SK-N-SH (cell line): ENCODE measurements around the gene PIAS4. TPM values are rescaled to one million over a fixed set of nuclear protein-coding genes. Genes with fewer than 3 reads are reported as not detected.

Source experiments
- CTCF ChIA-PET: fragments of 300-600, 350-600 bp; formaldehyde crosslinking; extraction: SDS; loops from one replicate; lab custom pipeline; 2021; lab: Yijun Ruan, JAX
- POLR2A ChIA-PET: fragments of 350-600 bp; sonication (Branson Sonifier 250); formaldehyde crosslinking; extraction: SDS; loops from one replicate; lab custom pipeline; 2020; ENCODE audit warnings: antibody characterized with exemption, inconsistent platforms; lab: Yijun Ruan, JAX
- DNase-seq: peaks from one replicate; pipeline ENCODE4 v3.0.0; 2012
- H2AFZ ChIP-seq: fragments of 200-600 bp; sonication (generic); 2 replicates; pipeline ENCODE4 v1.8.1; 2016; ENCODE audit warnings: antibody characterized with exemption, mild to moderate bottlenecking, low read depth
- H3F3A ChIP-seq: fragments of 200-600 bp; sonication (generic); replicated peaks from 2 replicates; pipeline ENCODE3; 2016; ENCODE audit warnings: antibody characterized with exemption, mild to moderate bottlenecking; ENCODE audit not compliant: insufficient read depth
- H3K27ac ChIP-seq, 2 experiments: fragments of 200-500 bp in 1 of 2; fragments of 200-600 bp in 1 of 2; sonication (Bioruptor generic) in 1 of 2; sonication (generic), shearing (Covaris generic) in 1 of 2; 2 replicates each; pipeline versions ENCODE4 v1.5.1 to v1.6.1; 2014 to 2016; ENCODE audit warnings: low read depth in 2 of 2, inconsistent platforms in 1 of 2, low read length in 1 of 2, mild to moderate bottlenecking in 1 of 2, mixed read lengths in 1 of 2
- H3K27me3 ChIP-seq: fragments of 200-600 bp; sonication (generic), shearing (Covaris generic); 2 replicates; pipeline ENCODE4 v1.6.1; 2016; ENCODE audit warnings: mixed run types; ENCODE audit not compliant: insufficient read depth
- H3K36me3 ChIP-seq, 2 experiments: fragments of 200-500 bp in 1 of 2; fragments of 200-600 bp in 1 of 2; sonication (Bioruptor generic) in 1 of 2; sonication (generic) in 1 of 2; replicated peaks in 1 of 2; 2 replicates each; pipeline versions ENCODE3 to v1.5.1; 2014 to 2016; ENCODE audit warnings: low read length in 1 of 2, mild to moderate bottlenecking in 1 of 2; ENCODE audit not compliant: insufficient read depth in 2 of 2, control insufficient read depth in 1 of 2
- H3K4me1 ChIP-seq, 2 experiments: fragments of 200-500 bp in 1 of 2; fragments of 200-600 bp in 1 of 2; sonication (Bioruptor generic) in 1 of 2; sonication (generic), shearing (Covaris generic) in 1 of 2; 2 replicates each; pipeline versions ENCODE4 v1.5.1 to v1.6.1; 2014 to 2016; ENCODE audit warnings: low read depth in 1 of 2, low read length in 1 of 2, mixed run types in 1 of 2; ENCODE audit not compliant: insufficient read depth in 2 of 2, control insufficient read depth in 1 of 2
- H3K4me2 ChIP-seq: fragments of 200-600 bp; sonication (generic), shearing (Covaris generic); 2 replicates; pipeline ENCODE4 v1.6.1; 2017; ENCODE audit warnings: mixed run types
- H3K4me3 ChIP-seq, 2 experiments: fragments of 200-500 bp in 1 of 2; fragments of 200-600 bp in 1 of 2; sonication (Bioruptor generic) in 1 of 2; sonication (generic), shearing (Covaris generic) in 1 of 2; 2 replicates each; pipeline versions ENCODE4 v1.5.1 to v1.8.1; 2014 to 2016; ENCODE audit warnings: low read depth in 2 of 2, inconsistent platforms in 1 of 2, low read length in 1 of 2, mild to moderate bottlenecking in 1 of 2, mixed read lengths in 1 of 2, moderate library complexity in 1 of 2
- H3K79me2 ChIP-seq: fragments of 200-600 bp; sonication (generic); 2 replicates; pipeline ENCODE4 v1.8.1; 2017; ENCODE audit warnings: mild to moderate bottlenecking; ENCODE audit not compliant: insufficient read depth
- H3K9ac ChIP-seq: fragments of 200-600 bp; sonication (generic); 2 replicates; pipeline ENCODE4 v1.6.1; 2017; ENCODE audit warnings: mixed run types
- H3K9me2 ChIP-seq: fragments of 200-600 bp; sonication (generic); 2 replicates; pipeline ENCODE4 v1.6.1; 2017; ENCODE audit warnings: mixed run types
- H3K9me3 ChIP-seq: fragments of 200-600 bp; sonication (generic); 2 replicates; pipeline ENCODE4 v1.6.1; 2017; ENCODE audit warnings: mixed run types, mild to moderate bottlenecking, moderate library complexity
- H4K20me1 ChIP-seq: fragments of 200-600 bp; sonication (generic); 2 replicates; pipeline ENCODE4 v1.6.1; 2017; ENCODE audit warnings: mild to moderate bottlenecking, mixed run types; ENCODE audit not compliant: insufficient read depth
- CHD2 ChIP-seq: fragments of 150-350 bp; IDR thresholded peaks from 2 replicates; pipeline ENCODE4 v1.6.1; 2018; ENCODE audit warnings: low read length; ENCODE audit not compliant: partially characterized antibody
- FOSL2 ChIP-seq: IDR thresholded peaks from 2 replicates; pipeline ENCODE4 v1.4.0; 2012; ENCODE audit warnings: low read depth, mild to moderate bottlenecking, moderate library complexity, borderline replicate concordance
- FOXJ3 ChIP-seq: sonication (generic); formaldehyde crosslinking; IDR thresholded peaks from 2 replicates; pipeline ENCODE4 v1.5.1; 2020; ENCODE audit warnings: mild to moderate bottlenecking, missing genetic modification reagents
- FOXM1 ChIP-seq: IDR thresholded peaks from 2 replicates; pipeline ENCODE4 v1.4.0; 2012; ENCODE audit warnings: low read depth, mild to moderate bottlenecking
- JUND ChIP-seq: IDR thresholded peaks from 2 replicates; pipeline ENCODE4 v1.4.0; 2012
- MEF2A ChIP-seq: IDR thresholded peaks from 2 replicates; pipeline ENCODE4 v1.4.0; 2012; ENCODE audit warnings: low read depth, borderline replicate concordance
- MXI1 ChIP-seq: IDR thresholded peaks from 2 replicates; pipeline ENCODE4 v1.6.1; 2012; ENCODE audit warnings: mild to moderate bottlenecking, low read depth, low read length, improper control_type of control experiment
- NRF1 ChIP-seq: IDR thresholded peaks from 2 replicates; pipeline ENCODE4 v1.6.1; 2012; ENCODE audit warnings: low read depth, mild to moderate bottlenecking, low read length
- POLR2AphosphoS5 ChIP-seq: IDR thresholded peaks from 2 replicates; pipeline ENCODE4 v1.6.1; 2012; ENCODE audit warnings: low read depth, low read length
- REST ChIP-seq: IDR thresholded peaks from 2 replicates; pipeline ENCODE4 v1.6.1; 2012; ENCODE audit warnings: mild to moderate bottlenecking, low read depth, low read length, moderate library complexity
- RFX5 ChIP-seq: IDR thresholded peaks from 2 replicates; pipeline ENCODE4 v1.6.1; 2012; ENCODE audit warnings: mild to moderate bottlenecking, improper control_type of control experiment, low read length
- RXRA ChIP-seq: IDR thresholded peaks from 2 replicates; pipeline ENCODE4 v1.4.0; 2012; ENCODE audit warnings: low read depth, mild to moderate bottlenecking, borderline replicate concordance
- TAF1 ChIP-seq: IDR thresholded peaks from 2 replicates; pipeline ENCODE4 v1.6.1; 2012; ENCODE audit warnings: low read depth, mild to moderate bottlenecking, low read length, moderate library complexity, borderline replicate concordance
- TEAD4 ChIP-seq: IDR thresholded peaks from 2 replicates; pipeline ENCODE4 v1.4.0; 2012; ENCODE audit warnings: mild to moderate bottlenecking, borderline replicate concordance; ENCODE audit not compliant: insufficient read depth
- WGBS: methylation state at CpG from one replicate; pipeline ENCODE4 v1.1.6; 2017; ENCODE audit warnings: low lambda C conversion rate; 5-methylcytosine and 5-hydroxymethylcytosine counted together
- polyA plus RNA-seq, 3 experiments: library from polyadenylated mRNA; depleted of rRNA; stranded (reverse); fragments of >200 nt; gene quantifications; 2 replicates each; pipeline ENCODE4 v1.2.3, GENCODE V29; 2012
- TF ChIP-seq, protein P1 (sequence below): fragments of 150-350 bp; IDR thresholded peaks from 2 replicates; pipeline ENCODE4 v1.6.1; 2016; ENCODE audit warnings: mild to moderate bottlenecking, low read depth, low read length
- TF ChIP-seq, protein P2 (sequence below): fragments of 200-600 bp; sonication (generic); IDR thresholded peaks from 2 replicates; pipeline ENCODE4 v1.6.1; 2017; ENCODE audit warnings: antibody characterized with exemption, mild to moderate bottlenecking, moderate library complexity

Gene PIAS4
- polyA plus RNA-seq, 1 of the 3 experiments (the other 2 are of a cell fraction), result 14.1 TPM

DNA sequence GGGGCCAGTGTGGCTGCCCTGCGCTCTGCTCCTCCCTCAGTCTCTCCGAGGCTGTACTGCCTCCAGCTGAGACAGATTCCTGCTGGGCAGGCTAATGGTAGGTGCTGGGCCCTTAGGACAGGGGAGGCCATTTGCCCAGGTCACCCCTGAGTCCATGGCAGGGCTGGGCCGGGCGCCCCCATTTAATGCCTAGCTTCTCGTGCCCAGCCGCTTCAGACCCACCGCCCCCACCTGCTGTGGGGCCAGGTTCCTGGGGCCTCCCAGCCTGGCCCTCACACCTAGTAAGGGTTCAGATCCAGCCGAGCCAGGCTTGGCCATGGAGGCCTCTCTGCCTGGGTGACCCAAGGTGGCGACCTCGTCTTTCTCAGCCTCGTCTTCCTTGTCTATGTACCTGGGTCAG, 17.8 kb downstream of the PIAS4 start:
- ChIA-PET CTCF (no interaction called here), POLR2A (no interaction called here)
- Histone ChIP-seq H3K36me3 (peaks cover 0 to 14% of the 10 kb centered on the region in 2 experiments), H3F3A (no peaks in the 10 kb centered on the region), H3K9ac (no peak overlapping the region), H2AFZ (no peak overlapping the region), H3K4me2 (no peak overlapping the region), H3K79me2 (peaks cover 30% of the 10 kb centered on the region), H3K4me1 (no peaks in the 10 kb centered on the region), H3K9me3 (no peaks in the 10 kb centered on the region)
- no peak for DNase-seq
- WGBS, result 60% methylated on average over 4 of the region's 11 CpGs
- TF ChIP-seq TEAD4 (no peak), MEF2A (no peak), NRF1 (no peak), RXRA (no peak), RFX5 (no peak), MXI1 (no peak), FOXJ3 (CRISPR knock-in tag) (no peak), CHD2 (no peak), REST (no peak), FOXM1 (no peak), JUND (no peak), FOSL2 (no peak), POLR2AphosphoS5 (no peak), TAF1 (no peak)
- TF ChIP-seq, protein P1, sequence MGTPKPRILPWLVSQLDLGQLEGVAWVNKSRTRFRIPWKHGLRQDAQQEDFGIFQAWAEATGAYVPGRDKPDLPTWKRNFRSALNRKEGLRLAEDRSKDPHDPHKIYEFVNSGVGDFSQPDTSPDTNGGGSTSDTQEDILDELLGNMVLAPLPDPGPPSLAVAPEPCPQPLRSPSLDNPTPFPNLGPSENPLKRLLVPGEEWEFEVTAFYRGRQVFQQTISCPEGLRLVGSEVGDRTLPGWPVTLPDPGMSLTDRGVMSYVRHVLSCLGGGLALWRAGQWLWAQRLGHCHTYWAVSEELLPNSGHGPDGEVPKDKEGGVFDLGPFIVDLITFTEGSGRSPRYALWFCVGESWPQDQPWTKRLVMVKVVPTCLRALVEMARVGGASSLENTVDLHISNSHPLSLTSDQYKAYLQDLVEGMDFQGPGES, result no peak
- TF ChIP-seq, protein P2, sequence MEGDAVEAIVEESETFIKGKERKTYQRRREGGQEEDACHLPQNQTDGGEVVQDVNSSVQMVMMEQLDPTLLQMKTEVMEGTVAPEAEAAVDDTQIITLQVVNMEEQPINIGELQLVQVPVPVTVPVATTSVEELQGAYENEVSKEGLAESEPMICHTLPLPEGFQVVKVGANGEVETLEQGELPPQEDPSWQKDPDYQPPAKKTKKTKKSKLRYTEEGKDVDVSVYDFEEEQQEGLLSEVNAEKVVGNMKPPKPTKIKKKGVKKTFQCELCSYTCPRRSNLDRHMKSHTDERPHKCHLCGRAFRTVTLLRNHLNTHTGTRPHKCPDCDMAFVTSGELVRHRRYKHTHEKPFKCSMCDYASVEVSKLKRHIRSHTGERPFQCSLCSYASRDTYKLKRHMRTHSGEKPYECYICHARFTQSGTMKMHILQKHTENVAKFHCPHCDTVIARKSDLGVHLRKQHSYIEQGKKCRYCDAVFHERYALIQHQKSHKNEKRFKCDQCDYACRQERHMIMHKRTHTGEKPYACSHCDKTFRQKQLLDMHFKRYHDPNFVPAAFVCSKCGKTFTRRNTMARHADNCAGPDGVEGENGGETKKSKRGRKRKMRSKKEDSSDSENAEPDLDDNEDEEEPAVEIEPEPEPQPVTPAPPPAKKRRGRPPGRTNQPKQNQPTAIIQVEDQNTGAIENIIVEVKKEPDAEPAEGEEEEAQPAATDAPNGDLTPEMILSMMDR, result no peak
- TF ChIP-seq, all 33 proteins: peak for 0
- Histone ChIP-seq H3K27ac (no peak overlapping the region), H3K27me3 (no peaks in the 10 kb centered on the region), H4K20me1 (peaks cover 5% of the 10 kb centered on the region; the same call in 1 of the 2 replicates), H3K4me3 (no peak overlapping the region), H3K9me2 (no peaks in the 10 kb centered on the region)
